B cell (primary cell): ENCODE data around the gene GARRE1.

Experiments
- EZH2 ChIP-seq: IDR thresholded peaks from 2 replicates; pipeline ENCODE4 v1.6.1; 2012; ENCODE audit warnings: borderline replicate concordance, low read depth, mild to moderate bottlenecking, moderate library complexity, low read length; ENCODE audit not compliant: insufficient read depth, poor library complexity, severe bottlenecking
- TF ChIP-seq, protein P1 (sequence below): fragments of 200-600 bp; IDR thresholded peaks from one replicate; pipeline ENCODE4 v1.8.0; 2022; ENCODE audit warnings: antibody characterized with exemption, mild to moderate bottlenecking

DNA sequence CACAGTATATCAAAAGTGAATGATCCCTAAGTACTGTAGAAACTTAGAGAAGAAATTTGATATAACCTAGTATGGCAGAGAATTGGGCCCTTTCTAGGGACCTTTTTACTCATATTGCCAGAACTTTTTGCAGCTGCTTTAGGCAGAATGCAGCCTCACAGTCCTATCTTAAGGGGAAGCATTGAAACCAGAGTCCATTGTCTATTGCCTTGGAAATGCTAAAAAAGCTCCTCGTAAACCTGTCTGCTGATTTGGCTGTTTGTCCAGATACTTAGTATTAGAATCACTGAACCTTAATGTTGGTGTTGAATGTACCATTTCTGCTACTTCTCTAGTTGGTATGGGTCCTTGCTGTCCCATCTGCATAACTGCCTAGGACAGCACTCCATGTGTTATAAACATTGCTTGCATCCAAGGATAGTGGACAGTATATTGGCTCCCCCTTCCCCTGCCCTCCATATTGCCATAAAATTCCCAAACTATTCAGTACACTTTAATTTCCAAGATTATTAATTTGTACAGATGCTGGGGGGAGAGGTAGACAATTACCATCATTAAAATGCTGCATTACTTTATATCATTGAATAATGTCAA is 46.0 kb upstream of the GARRE1 start:
- TF ChIP-seq, protein P1, sequence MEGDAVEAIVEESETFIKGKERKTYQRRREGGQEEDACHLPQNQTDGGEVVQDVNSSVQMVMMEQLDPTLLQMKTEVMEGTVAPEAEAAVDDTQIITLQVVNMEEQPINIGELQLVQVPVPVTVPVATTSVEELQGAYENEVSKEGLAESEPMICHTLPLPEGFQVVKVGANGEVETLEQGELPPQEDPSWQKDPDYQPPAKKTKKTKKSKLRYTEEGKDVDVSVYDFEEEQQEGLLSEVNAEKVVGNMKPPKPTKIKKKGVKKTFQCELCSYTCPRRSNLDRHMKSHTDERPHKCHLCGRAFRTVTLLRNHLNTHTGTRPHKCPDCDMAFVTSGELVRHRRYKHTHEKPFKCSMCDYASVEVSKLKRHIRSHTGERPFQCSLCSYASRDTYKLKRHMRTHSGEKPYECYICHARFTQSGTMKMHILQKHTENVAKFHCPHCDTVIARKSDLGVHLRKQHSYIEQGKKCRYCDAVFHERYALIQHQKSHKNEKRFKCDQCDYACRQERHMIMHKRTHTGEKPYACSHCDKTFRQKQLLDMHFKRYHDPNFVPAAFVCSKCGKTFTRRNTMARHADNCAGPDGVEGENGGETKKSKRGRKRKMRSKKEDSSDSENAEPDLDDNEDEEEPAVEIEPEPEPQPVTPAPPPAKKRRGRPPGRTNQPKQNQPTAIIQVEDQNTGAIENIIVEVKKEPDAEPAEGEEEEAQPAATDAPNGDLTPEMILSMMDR: no peak
- no peak for TF ChIP-seq EZH2
